Heart right ventricle (tissue), 16 donors: ENCODE data around the gene PRKCE. TPM values are rescaled to one million over a fixed set of nuclear protein-coding genes. Genes with fewer than 3 reads are reported as not detected.

Experiments used
- ATAC-seq, 8 donors: fragments of 200-7000 bp; cut with Tn5 transposase; one replicate each; pipeline ENCODE4 v1.9.1; 2020; ENCODE audit warnings: mild to moderate bottlenecking in 8 of 8, moderate library complexity in 8 of 8, moderate number of reproducible peaks in 1 of 8
- DNase-seq, 2 donors: peaks; one replicate each; pipeline ENCODE4 v3.0.0-alpha.2; 2020
- H3K27ac ChIP-seq, 10 donors: fragments of 200-600 bp; sonication (generic) in 2 of 10; one replicate each; pipeline versions ENCODE4 v1.5.0 to v1.8.0; 2020 to 2022; ENCODE audit warnings: mild to moderate bottlenecking in 3 of 10
- H3K27me3 ChIP-seq, 7 donors: fragments of 200-600 bp; one replicate each; pipeline ENCODE4 v1.8.0; 2021 to 2022; ENCODE audit warnings: mild to moderate bottlenecking in 2 of 7
- H3K36me3 ChIP-seq, 9 donors: fragments of 200-600 bp; sonication (generic) in 1 of 9; one replicate each; pipeline versions ENCODE4 v1.5.0 to v1.8.0; 2020 to 2022; ENCODE audit warnings: mild to moderate bottlenecking in 2 of 9
- H3K4me1 ChIP-seq, 9 donors: fragments of 200-600 bp; sonication (generic) in 1 of 9; one replicate each; pipeline versions ENCODE4 v1.5.0 to v1.8.0; 2020 to 2022; ENCODE audit warnings: mild to moderate bottlenecking in 4 of 9
- H3K4me3 ChIP-seq, 10 donors: fragments of 200-600 bp; sonication (generic) in 2 of 10; one replicate each; pipeline versions ENCODE4 v1.5.0 to v1.8.0; 2020 to 2022; ENCODE audit warnings: mild to moderate bottlenecking in 7 of 10, moderate library complexity in 2 of 10
- H3K9me3 ChIP-seq, 11 donors: fragments of 200-600 bp in 10 of 11; sonication (generic) in 2 of 11; one replicate each; pipeline versions ENCODE4 v1.5.0 to v1.8.0; 2013 to 2022; ENCODE audit warnings: mild to moderate bottlenecking in 2 of 11, control low read depth in 1 of 11, moderate library complexity in 1 of 11
- WGBS, 2 donors: extraction: QIAGEN DNeasy Blood & Tissue Kit; methylation state at CpG; one replicate each; pipeline ENCODE4 v1.1.7; 2013; ENCODE audit warnings: inconsistent platforms in 1 of 2; 5-methylcytosine and 5-hydroxymethylcytosine counted together
- intact Hi-C, 10 donors: fragments of 100-400 bp; cut with DNase I; formaldehyde crosslinking; loops; one replicate each; pipeline versions ENCODE4 v1.11.1 to v1.14.2; 2022
- polyA plus RNA-seq, 2 donors: library from polyadenylated mRNA; stranded (reverse); fragments of 200-250 nt; gene quantifications; one replicate each; pipeline ENCODE4 v1.2.3, GENCODE V29; 2013
- total RNA-seq, 10 donors: library from RNA; stranded (reverse); fragmentation: NEBNext Ultra II Directional in 3 of 10; extraction: Animal tissue kit (Norgen Biotek cat#: 25700) in 3 of 10; gene quantifications; one replicate each; pipeline versions ENCODE4 v1.2.1 to v1.2.4, GENCODE V29; 2021 to 2023
- TF ChIP-seq, protein P1 (sequence below), 9 donors: fragments of 200-600 bp; sonication (generic) in 2 of 9; IDR thresholded peaks; one replicate each; pipeline versions ENCODE4 v1.5.0 to v1.8.0; 2021 to 2022; ENCODE audit warnings: antibody characterized with exemption in 9 of 9, mild to moderate bottlenecking in 5 of 9, moderate library complexity in 1 of 9
- donor health status: Arrhythmogenic right ventricular cardiomyopathy.
- donor health status: ischemic (EF 13 %, LVEDD 7.1; RV severe dilation, severe dysfunction).
- donor health status: healthy with polysubstance abuse.
- donor health status: DM: no; HTN: yes; CAD: no.
- donor health status: DM: no; HTN: no; CAD: no.
- donor health status: ischemic (EF 25% LVEDD 6.9; RV normal size, moderate dysfunction).
- donor health status: ischemic (EF 25% LVEDD 5.7; RV mildly dilated, moderate dysfunction).
- donor health status: healthy.
- donor health status: DM: yes; HTN: yes; CAD: no.
- donor health status: Ischemic cardiomyopathy.
- donor health status: ischemic (EF 35%, LVEDD 5.7; RV mildly dilated, moderate dysfunction).
- donor health status: nonischemic (EF 11% LVEDD 7.7; RV severe dilation, severe dysfunction).
- donor health status: DM: yes; HTN: yes; CAD: no.
- donor health status: PGD.
- donor health status: ischemic (EF 29% LVEDD 5.4; RV normal size, mild dysfunction).
- donor health status: nonischemic (EF 23%, LVEDD 6.1; RV moderate dilation, normal function).

PRKCE gene
- total and polyA plus RNA-seq, 12 donors = 3.7 to 22.7 (median 16.7) TPM

DNA sequence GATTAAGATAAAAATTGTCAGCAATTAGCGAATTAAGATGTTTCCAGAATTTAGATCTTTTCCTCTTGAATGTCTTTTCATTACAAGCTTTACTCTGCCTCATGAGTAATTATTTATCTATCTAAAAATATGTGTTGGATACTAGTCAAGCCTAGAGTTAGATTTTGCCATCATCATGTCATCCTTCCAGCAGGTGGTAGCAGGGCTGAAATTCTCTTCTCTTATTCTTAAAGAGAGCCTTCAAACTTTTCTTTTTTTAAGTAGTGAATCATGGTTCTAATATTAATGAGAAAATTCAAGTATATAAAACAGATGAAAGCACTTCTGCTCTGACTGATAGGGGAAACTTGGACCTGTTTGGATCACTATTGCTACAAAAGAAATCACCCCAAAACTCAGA, 405.1 kb downstream of the PRKCE start:
- WGBS, 2 donors = 88 to 97% methylated on average over 1 of the region's 1 CpG
- Histone ChIP-seq H3K27me3 (no peaks in the 10 kb centered on the region), H3K4me1 (peaks cover 0 to 27% (median 16%) of the 10 kb centered on the region in 9 donors), H3K27ac (peak overlapping the region in 3 of 10 donors; percentile 46 to 83 (median 75)), H3K9me3 (peaks cover 0 to 3% (median 0%) of the 10 kb centered on the region in 11 donors), H3K36me3 (peaks cover 0 to 9% (median 0%) of the 10 kb centered on the region in 9 donors), H3K4me3 (no peak overlapping the region)
- no peak for ATAC-seq
- no peak for DNase-seq
- TF ChIP-seq, protein P1, sequence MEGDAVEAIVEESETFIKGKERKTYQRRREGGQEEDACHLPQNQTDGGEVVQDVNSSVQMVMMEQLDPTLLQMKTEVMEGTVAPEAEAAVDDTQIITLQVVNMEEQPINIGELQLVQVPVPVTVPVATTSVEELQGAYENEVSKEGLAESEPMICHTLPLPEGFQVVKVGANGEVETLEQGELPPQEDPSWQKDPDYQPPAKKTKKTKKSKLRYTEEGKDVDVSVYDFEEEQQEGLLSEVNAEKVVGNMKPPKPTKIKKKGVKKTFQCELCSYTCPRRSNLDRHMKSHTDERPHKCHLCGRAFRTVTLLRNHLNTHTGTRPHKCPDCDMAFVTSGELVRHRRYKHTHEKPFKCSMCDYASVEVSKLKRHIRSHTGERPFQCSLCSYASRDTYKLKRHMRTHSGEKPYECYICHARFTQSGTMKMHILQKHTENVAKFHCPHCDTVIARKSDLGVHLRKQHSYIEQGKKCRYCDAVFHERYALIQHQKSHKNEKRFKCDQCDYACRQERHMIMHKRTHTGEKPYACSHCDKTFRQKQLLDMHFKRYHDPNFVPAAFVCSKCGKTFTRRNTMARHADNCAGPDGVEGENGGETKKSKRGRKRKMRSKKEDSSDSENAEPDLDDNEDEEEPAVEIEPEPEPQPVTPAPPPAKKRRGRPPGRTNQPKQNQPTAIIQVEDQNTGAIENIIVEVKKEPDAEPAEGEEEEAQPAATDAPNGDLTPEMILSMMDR (IDR thresholded peaks at IDR 0.05) = no peak
- intact Hi-C loops = loop anchor here in 4 of 10 donors (5.0 kb wide), 5 partner anchors 34 to 401 kb away; no protein-coding TSS in a partner anchor

DNA sequence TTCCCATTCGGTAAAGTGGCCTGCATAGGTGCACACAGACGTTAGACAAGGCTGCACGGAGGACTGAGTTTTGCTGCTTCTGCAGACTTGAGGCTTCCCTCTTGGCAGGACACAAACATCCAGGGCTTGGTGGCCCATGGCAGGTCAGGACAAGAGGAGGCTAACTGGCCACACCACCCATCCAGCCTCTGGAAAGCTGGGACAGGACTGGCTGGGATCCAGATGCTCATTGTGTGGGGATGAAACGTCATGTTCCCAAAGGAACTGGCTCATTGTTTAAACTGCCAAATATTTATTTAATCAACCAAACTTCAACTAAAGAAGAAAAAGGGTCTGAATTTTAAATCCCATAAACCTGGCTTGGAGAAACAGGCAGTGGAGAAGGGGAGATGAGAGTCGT, 406.7 kb downstream of the PRKCE start:
- peaks cover 3 to 43% (median 22%) of the 10 kb centered on the region in 9 donors for H3K4me1 ChIP-seq
- WGBS, 2 donors = 37 to 40% methylated on average over 5 of the region's 5 CpGs
- ATAC-seq = peak in 7 of 8 donors; percentile 50 to 88 (median 79)
- peaks cover 0 to 4% (median 0%) of the 10 kb centered on the region in 9 donors for H3K36me3 ChIP-seq
- H3K27me3 ChIP-seq = no peaks in the 10 kb centered on the region
- peak overlapping the region in 7 of 10 donors; percentile 44 to 83 (median 75) for H3K27ac ChIP-seq
- intact Hi-C loops = loop anchor here in 4 of 10 donors (5.0 kb wide), 5 partner anchors 36 to 399 kb away; no protein-coding TSS in a partner anchor
- H3K4me3 ChIP-seq = no peak overlapping the region
- peaks cover 0 to 3% (median 0%) of the 10 kb centered on the region in 11 donors for H3K9me3 ChIP-seq
- peak; percentile 52 to 78 for DNase-seq
- TF ChIP-seq, protein P1 (IDR thresholded peaks at IDR 0.05) = no peak

DNA sequence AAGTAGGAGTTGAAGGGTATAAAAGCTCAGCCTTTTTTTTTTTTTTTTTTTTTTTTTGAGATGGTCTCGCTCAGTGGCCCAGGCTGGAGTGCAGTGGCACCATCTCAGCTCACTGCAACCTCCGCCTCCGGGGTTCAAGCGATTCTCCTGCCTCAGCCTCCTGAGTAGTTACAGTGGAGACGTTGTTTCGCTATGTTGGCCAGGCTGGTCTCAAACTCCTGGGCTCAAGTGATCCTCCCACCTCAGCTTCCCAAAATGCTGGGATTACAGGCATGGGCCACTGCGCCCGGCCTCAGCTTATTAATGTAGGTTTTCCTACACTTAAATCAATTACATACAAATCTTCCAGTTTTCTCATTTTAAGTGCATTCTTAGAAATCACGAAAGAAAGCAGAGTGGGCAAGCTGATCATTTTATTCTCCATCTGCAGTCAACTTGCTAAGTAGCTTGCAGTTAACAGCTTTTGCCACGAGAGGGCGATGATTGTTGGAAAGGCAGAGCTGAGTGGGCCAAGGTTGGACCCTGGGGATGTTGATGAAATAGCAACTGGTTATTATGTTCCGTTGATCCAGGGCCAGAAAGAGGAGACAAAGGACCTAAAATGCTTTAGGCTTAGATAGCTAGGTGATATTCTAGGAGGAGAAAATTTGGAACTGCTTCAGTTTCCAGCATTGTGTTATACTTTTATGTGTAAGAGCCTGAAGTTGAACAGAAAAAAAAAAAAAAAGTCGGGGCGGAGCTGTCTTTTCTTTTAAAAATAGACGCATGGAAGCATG, 411.4 kb downstream of the PRKCE start:
- Histone ChIP-seq H3K4me1 (peaks cover 3 to 76% (median 33%) of the 10 kb centered on the region in 9 donors), H3K27ac (peak overlapping the region in 9 of 10 donors; percentile 56 to 90 (median 70)), H3K36me3 (no peaks in the 10 kb centered on the region), H3K4me3 (peak overlapping the region in 1 of 10 donors; percentile 4), H3K27me3 (no peaks in the 10 kb centered on the region), H3K9me3 (no peaks in the 10 kb centered on the region)
- 46 to 48% methylated on average over 15 of the region's 15 CpGs for WGBS, 2 donors
- TF ChIP-seq, protein P1 (IDR thresholded peaks at IDR 0.05) = peak; percentile 84 to 95 (median 90)
- peak; percentile 53 to 94 for DNase-seq
- peak; percentile 74 to 88 (median 78) for ATAC-seq
- intact Hi-C loops = loop anchor here (1.0 to 10.0 kb wide), 13 partner anchors 36 to 398 kb away; partner anchors contain the start of gene EPAS1 (in 6 of the 10)

DNA sequence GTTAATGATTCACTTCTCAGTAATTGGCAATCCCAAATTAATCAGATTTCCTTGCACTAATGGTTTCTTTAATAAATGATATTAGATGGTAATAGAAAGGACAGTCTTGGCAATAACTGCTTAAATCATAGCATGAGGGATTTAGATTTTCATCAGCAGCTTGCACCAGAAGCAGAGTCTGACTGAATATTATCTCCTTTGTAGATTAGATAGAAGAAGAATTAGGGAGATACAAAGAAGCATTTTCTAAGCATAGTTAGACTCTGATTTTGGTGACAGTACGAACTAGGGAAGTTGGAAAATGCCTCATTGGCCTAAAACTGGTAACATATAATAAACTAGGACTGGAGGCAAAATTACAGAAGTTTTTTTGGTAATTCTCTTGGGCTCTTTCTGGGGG, 412.9 kb downstream of the PRKCE start:
- Histone ChIP-seq H3K36me3 (no peaks in the 10 kb centered on the region), H3K27me3 (no peaks in the 10 kb centered on the region), H3K4me3 (no peak overlapping the region), H3K27ac (peak overlapping the region in 7 of 10 donors; percentile 8 to 90 (median 70)), H3K9me3 (no peaks in the 10 kb centered on the region), H3K4me1 (peaks cover 3 to 71% (median 25%) of the 10 kb centered on the region in 9 donors)
- intact Hi-C loops = loop anchor here (5.0 to 10.0 kb wide), 11 partner anchors 37 to 303 kb away; partner anchors contain the start of gene EPAS1 (in 5 of the 10)
- DNase-seq = no peak
- ATAC-seq = no peak
- 91 to 92% methylated on average over 1 of the region's 1 CpG for WGBS, 2 donors
- TF ChIP-seq, protein P1 (IDR thresholded peaks at IDR 0.05) = no peak
